HepG2 (cell line): ENCODE measurements around the gene ARL5C. TPM values are rescaled to one million over a fixed set of nuclear protein-coding genes. Genes with fewer than 3 reads are reported as not detected.

Experiments used
- ATAC-seq: fragments of 200-7000 bp; cut with Tn5 transposase; 3 replicates; pipeline ENCODE4 v1.9.1; 2020; ENCODE audit warnings: mild to moderate bottlenecking, moderate library complexity
- BruUV-seq: library from RNA; stranded (reverse); fragments of 400-500 nt; replicated peaks from 2 replicates; lab custom pipeline; 2021; lab: Mats Ljungman, UMichigan
- CTCF ChIA-PET: fragments of 300-600 bp; formaldehyde crosslinking; extraction: SDS; loops from one replicate; lab custom pipeline; 2021; ENCODE audit warnings: low total read pairs, inconsistent platforms, low intra/inter-chr PET ratio; lab: Yijun Ruan, JAX
- POLR2A ChIA-PET: fragments of 350-600 bp; sonication (Branson Sonifier 250); formaldehyde crosslinking; loops from one replicate; lab custom pipeline; 2020; ENCODE audit warnings: antibody characterized with exemption, inconsistent platforms; lab: Yijun Ruan, JAX
- DNase-seq: peaks from one replicate; pipeline ENCODE4 v3.0.0-alpha.2; 2015; ENCODE audit warnings: low spot score
- FAIRE-seq: peaks from 3 replicates; lab custom pipeline; 2011; peaks lifted over from hg19 to GRCh38; lab: Jason Lieb, UNC
- H2AFZ ChIP-seq: one replicate; pipeline ENCODE4 v1.6.1; 2011; ENCODE audit warnings: low read length, inconsistent platforms
- H3K27ac ChIP-seq: fragments of 300-600 bp; 3 replicates; pipeline ENCODE4 v1.8.0; 2011; ENCODE audit warnings: mixed run types, mild to moderate bottlenecking, mixed read lengths, low read length, inconsistent platforms; ENCODE audit not compliant: insufficient read depth; ENCODE audit errors: extremely low read length
- H3K27me3 ChIP-seq, 2 experiments: fragments of 200-600 bp in 1 of 2; 2 replicates in 1 of 2; 3 replicates in 1 of 2; pipeline versions ENCODE4 v1.6.0 to v1.8.0; 2011; ENCODE audit warnings: low read length in 2 of 2, mild to moderate bottlenecking in 2 of 2, moderate library complexity in 2 of 2, inconsistent platforms in 1 of 2; ENCODE audit not compliant: insufficient read depth in 2 of 2, control insufficient read depth in 1 of 2
- H3K36me3 ChIP-seq, 2 experiments: fragments of 200-600 bp in 1 of 2; replicated peaks in 1 of 2; 2 replicates in 1 of 2; 3 replicates in 1 of 2; pipeline versions ENCODE4 v1.5.1 to v1.8.0; 2011; ENCODE audit warnings: low read length in 2 of 2, inconsistent platforms in 1 of 2; ENCODE audit not compliant: insufficient read depth in 2 of 2, control insufficient read depth in 1 of 2
- H3K4me1 ChIP-seq: 2 replicates; pipeline ENCODE4 v1.5.1; 2012; ENCODE audit warnings: low read length, inconsistent platforms; ENCODE audit not compliant: insufficient read depth
- H3K4me2 ChIP-seq: 2 replicates; pipeline ENCODE4 v1.6.0; 2011; ENCODE audit warnings: low read depth, low read length, inconsistent platforms
- H3K4me3 ChIP-seq, 3 experiments: fragments of 200-600 bp in 1 of 3; sonication (generic), shearing (Covaris generic) in 1 of 3; replicated peaks in 1 of 3; 2 replicates each; pipeline ENCODE4 v1.5.1; 2011 to 2016; ENCODE audit warnings: low read length in 3 of 3, inconsistent platforms in 2 of 3, low read depth in 2 of 3, mild to moderate bottlenecking in 2 of 3, control low read depth in 1 of 3, mixed read lengths in 1 of 3; ENCODE audit not compliant: insufficient read depth in 1 of 3
- H3K79me2 ChIP-seq: one replicate; pipeline ENCODE4 v1.6.1; 2011; ENCODE audit warnings: low read length, inconsistent platforms; ENCODE audit not compliant: insufficient read depth
- H3K9ac ChIP-seq: 2 replicates; pipeline ENCODE4 v1.6.0; 2011; ENCODE audit warnings: mild to moderate bottlenecking, low read depth, low read length, inconsistent platforms; ENCODE audit not compliant: insufficient read depth
- H3K9me3 ChIP-seq: 2 replicates; pipeline ENCODE4 v1.5.1; 2012; ENCODE audit warnings: mild to moderate bottlenecking, low read length
- H4K20me1 ChIP-seq: 2 replicates; pipeline ENCODE4 v1.6.0; 2011; ENCODE audit warnings: inconsistent platforms, mild to moderate bottlenecking, low read length, moderate library complexity; ENCODE audit not compliant: insufficient read depth
- HNRNPH1 ChIP-seq: fragments of 200-400 bp; formaldehyde crosslinking; optimal IDR thresholded peaks from 2 replicates; pipeline ENCODE3; 2017; ENCODE audit warnings: mild to moderate bottlenecking, low read depth, low read length
- HNRNPL ChIP-seq: fragments of 200-400 bp; formaldehyde crosslinking; IDR thresholded peaks from 2 replicates; pipeline ENCODE4 v1.6.1; 2017; ENCODE audit warnings: mild to moderate bottlenecking, low read depth, low read length
- PITX1 ChIP-seq: sonication (generic); formaldehyde crosslinking; IDR thresholded peaks from 2 replicates; pipeline ENCODE4 v1.5.1; 2020; ENCODE audit warnings: mild to moderate bottlenecking, missing genetic modification reagents
- PRMT3 ChIP-seq: sonication (generic); formaldehyde crosslinking; IDR thresholded peaks from 2 replicates; pipeline ENCODE4 v1.8.1; 2022; ENCODE audit warnings: low read depth, mild to moderate bottlenecking, moderate library complexity, missing genetic modification reagents, borderline replicate concordance
- RXRA ChIP-seq: sonication (generic); formaldehyde crosslinking; IDR thresholded peaks from 2 replicates; pipeline ENCODE4 v1.5.1; 2020; ENCODE audit warnings: missing genetic modification reagents
- SKI ChIP-seq: fragments of 450-650 bp; IDR thresholded peaks from one replicate; pipeline ENCODE4 v1.6.1; 2018; ENCODE audit warnings: mild to moderate bottlenecking; ENCODE audit not compliant: partially characterized antibody
- TFE3 ChIP-seq: IDR thresholded peaks from 2 replicates; pipeline ENCODE4 v1.6.1; 2016
- ZC3H4 ChIP-seq: sonication (generic); formaldehyde crosslinking; IDR thresholded peaks from 2 replicates; pipeline ENCODE4 v1.4.0; 2020; ENCODE audit warnings: missing genetic modification reagents, borderline replicate concordance
- ZFP1 ChIP-seq: IDR thresholded peaks from 2 replicates; pipeline ENCODE4 v1.6.1; 2016
- ZHX1 ChIP-seq: sonication (generic); formaldehyde crosslinking; IDR thresholded peaks from 2 replicates; pipeline ENCODE4 v1.8.1; 2022; ENCODE audit warnings: low read depth, mild to moderate bottlenecking, missing genetic modification reagents
- ZNF232 ChIP-seq: sonication (generic); formaldehyde crosslinking; IDR thresholded peaks from 2 replicates; pipeline ENCODE4 v1.4.0; 2020; ENCODE audit warnings: missing genetic modification reagents, borderline replicate concordance
- ZNF274 ChIP-seq: sonication (generic); formaldehyde crosslinking; IDR thresholded peaks from 2 replicates; pipeline ENCODE4 v1.5.1; 2020; ENCODE audit warnings: mild to moderate bottlenecking, missing genetic modification reagents
- ZNF329 ChIP-seq: sonication (generic); formaldehyde crosslinking; IDR thresholded peaks from 2 replicates; pipeline ENCODE4 v1.9.0; 2021; ENCODE audit warnings: low read depth, mild to moderate bottlenecking, missing genetic modification reagents
- WGBS: methylation state at CpG from one replicate; pipeline ENCODE4 v1.1.6; 2017; ENCODE audit warnings: low lambda C conversion rate; 5-methylcytosine and 5-hydroxymethylcytosine counted together
- in situ Hi-C: cut with HindIII; loops from 2 replicates; pipeline ENCODE4 v1.10.0; 2017; ENCODE audit warnings: low pct_unique_long_range_greater_than_20kb; ENCODE audit not compliant: extremely low pct_ligation_motif_present
- intact Hi-C: fragments of 100-400 bp; cut with micrococcal nuclease; formaldehyde crosslinking; loops from one replicate; pipeline ENCODE4 v1.10.0; 2022; ENCODE audit not compliant: unreplicated experiment
- polyA plus RNA-seq, 8 experiments: library from polyadenylated mRNA; depleted of rRNA in 3 of 8; stranded (reverse) in 7 of 8; unstranded in 1 of 8; fragments of >200 nt; fragmentation: Illumina TruSeq in 4 of 8; extraction: Trizol in 4 of 8; gene quantifications; 2 replicates each; pipeline versions ENCODE4 v1.2.1 to v1.2.3, GENCODE V29; 2011 to 2016; ENCODE audit warnings: low read depth in 4 of 8, missing spikeins in 1 of 8, mixed read lengths in 1 of 8; ENCODE audit not compliant: insufficient read depth in 1 of 8
- total RNA-seq, 5 experiments: library from RNA; depleted of rRNA; stranded (reverse); fragments of >200 nt; fragmentation: Illumina TruSeq; extraction: Trizol; gene quantifications; 2 replicates each; pipeline ENCODE4 v1.2.3, GENCODE V29; 2016; ENCODE audit warnings: low read depth in 1 of 5

The ARL5C gene
- total and polyA plus RNA-seq, 2 of the 13 experiments (the other 11 are each of a cell fraction or from before 2014, with no cell fraction given) = not detected

GRCh38 chr17:39110435-39111136 lies 55.4 kb downstream of the ARL5C start:
- FAIRE-seq = no peak
- ATAC-seq = no peak
- no peak overlapping the region for H3K9ac ChIP-seq
- ChIA-PET CTCF (no interaction called here), POLR2A (no interaction called here)
- H2AFZ ChIP-seq = no peak overlapping the region
- 23% methylated on average over 13 of the region's 19 CpGs for WGBS
- no peak overlapping the region for H3K4me3 ChIP-seq
- H3K27ac ChIP-seq = no peak overlapping the region
- no peak for TF ChIP-seq PRMT3
- no peak for TF ChIP-seq ZNF329 (CRISPR knock-in tag)
- no peak for TF ChIP-seq ZNF274 (CRISPR knock-in tag)
- in situ Hi-C loops (no loop called here), intact Hi-C loops (no loop called here)
- no peaks in the 10 kb centered on the region; the same call in 1 of the 2 replicates for H4K20me1 ChIP-seq
- H3K9me3 ChIP-seq = no peaks in the 10 kb centered on the region
- no peak for DNase-seq
- no TSS peak for BruUV-seq
- no peaks in the 10 kb centered on the region for H3K79me2 ChIP-seq
- H3K4me1 ChIP-seq = peaks cover 9% of the 10 kb centered on the region
- H3K36me3 ChIP-seq = no peaks in the 10 kb centered on the region
- H3K4me2 ChIP-seq = no peak overlapping the region
- H3K27me3 ChIP-seq = peaks cover 4 to 60% of the 10 kb centered on the region in 2 experiments; a peak in 4 of 5 replicates

GRCh38 chr17:39108461-39109375 lies 57.2 kb downstream of the ARL5C start:
- ChIA-PET POLR2A (no interaction called here), CTCF (no interaction called here)
- H3K4me1 ChIP-seq = peaks cover 8% of the 10 kb centered on the region; the same call in 1 of the 2 replicates
- no peak overlapping the region for H3K4me3 ChIP-seq
- H3K27ac ChIP-seq = no peak overlapping the region
- H3K27me3 ChIP-seq = peaks cover 4 to 56% of the 10 kb centered on the region in 2 experiments; a peak in 3 of 5 replicates
- H3K9me3 ChIP-seq = no peaks in the 10 kb centered on the region
- ATAC-seq = peak; percentile 13; the same call in 2 of the 3 replicates
- no peaks in the 10 kb centered on the region for H3K36me3 ChIP-seq
- no peak overlapping the region for H2AFZ ChIP-seq
- no peak overlapping the region for H3K9ac ChIP-seq
- in situ Hi-C loops (no loop called here), intact Hi-C loops (no loop called here)
- no peaks in the 10 kb centered on the region; the same call in 1 of the 2 replicates for H4K20me1 ChIP-seq
- FAIRE-seq = no peak
- H3K79me2 ChIP-seq = no peaks in the 10 kb centered on the region
- no peak overlapping the region for H3K4me2 ChIP-seq
- no peak for DNase-seq
- BruUV-seq = no TSS peak
- 23% methylated on average over 17 of the region's 23 CpGs for WGBS
- TF ChIP-seq ZNF232 (no peak), TFE3 (CRISPR knock-in tag) (no peak), SKI (no peak), HNRNPL (no peak), PITX1 (CRISPR knock-in tag) (no peak), HNRNPH1 (no peak), ZFP1 (CRISPR knock-in tag) (no peak), RXRA (CRISPR knock-in tag) (no peak), ZHX1 (CRISPR knock-in tag) (no peak), ZC3H4 (CRISPR knock-in tag) (no peak)
